SK-N-SH (cell line): ENCODE measurements around the gene QSOX2. TPM values are rescaled to one million over a fixed set of nuclear protein-coding genes. Genes with fewer than 3 reads are reported as not detected.

Experiments
- CTCF ChIA-PET: fragments of 300-600, 350-600 bp; formaldehyde crosslinking; extraction: SDS; loops from one replicate; lab custom pipeline; 2021; lab: Yijun Ruan, JAX
- POLR2A ChIA-PET: fragments of 350-600 bp; sonication (Branson Sonifier 250); formaldehyde crosslinking; extraction: SDS; loops from one replicate; lab custom pipeline; 2020; ENCODE audit warnings: antibody characterized with exemption, inconsistent platforms; lab: Yijun Ruan, JAX
- DNase-seq: peaks from one replicate; pipeline ENCODE4 v3.0.0; 2012
- H2AFZ ChIP-seq: fragments of 200-600 bp; sonication (generic); 2 replicates; pipeline ENCODE4 v1.8.1; 2016; ENCODE audit warnings: antibody characterized with exemption, mild to moderate bottlenecking, low read depth
- H3F3A ChIP-seq: fragments of 200-600 bp; sonication (generic); replicated peaks from 2 replicates; pipeline ENCODE3; 2016; ENCODE audit warnings: antibody characterized with exemption, mild to moderate bottlenecking; ENCODE audit not compliant: insufficient read depth
- H3K27ac ChIP-seq, 2 experiments: fragments of 200-500 bp in 1 of 2; fragments of 200-600 bp in 1 of 2; sonication (Bioruptor generic) in 1 of 2; sonication (generic), shearing (Covaris generic) in 1 of 2; 2 replicates each; pipeline versions ENCODE4 v1.5.1 to v1.6.1; 2014 to 2016; ENCODE audit warnings: low read depth in 2 of 2, inconsistent platforms in 1 of 2, low read length in 1 of 2, mild to moderate bottlenecking in 1 of 2, mixed read lengths in 1 of 2
- H3K27me3 ChIP-seq: fragments of 200-600 bp; sonication (generic), shearing (Covaris generic); 2 replicates; pipeline ENCODE4 v1.6.1; 2016; ENCODE audit warnings: mixed run types; ENCODE audit not compliant: insufficient read depth
- H3K36me3 ChIP-seq, 2 experiments: fragments of 200-500 bp in 1 of 2; fragments of 200-600 bp in 1 of 2; sonication (Bioruptor generic) in 1 of 2; sonication (generic) in 1 of 2; replicated peaks in 1 of 2; 2 replicates each; pipeline versions ENCODE3 to v1.5.1; 2014 to 2016; ENCODE audit warnings: low read length in 1 of 2, mild to moderate bottlenecking in 1 of 2; ENCODE audit not compliant: insufficient read depth in 2 of 2, control insufficient read depth in 1 of 2
- H3K4me1 ChIP-seq, 2 experiments: fragments of 200-500 bp in 1 of 2; fragments of 200-600 bp in 1 of 2; sonication (Bioruptor generic) in 1 of 2; sonication (generic), shearing (Covaris generic) in 1 of 2; 2 replicates each; pipeline versions ENCODE4 v1.5.1 to v1.6.1; 2014 to 2016; ENCODE audit warnings: low read depth in 1 of 2, low read length in 1 of 2, mixed run types in 1 of 2; ENCODE audit not compliant: insufficient read depth in 2 of 2, control insufficient read depth in 1 of 2
- H3K4me2 ChIP-seq: fragments of 200-600 bp; sonication (generic), shearing (Covaris generic); 2 replicates; pipeline ENCODE4 v1.6.1; 2017; ENCODE audit warnings: mixed run types
- H3K4me3 ChIP-seq, 2 experiments: fragments of 200-500 bp in 1 of 2; fragments of 200-600 bp in 1 of 2; sonication (Bioruptor generic) in 1 of 2; sonication (generic), shearing (Covaris generic) in 1 of 2; 2 replicates each; pipeline versions ENCODE4 v1.5.1 to v1.8.1; 2014 to 2016; ENCODE audit warnings: low read depth in 2 of 2, inconsistent platforms in 1 of 2, low read length in 1 of 2, mild to moderate bottlenecking in 1 of 2, mixed read lengths in 1 of 2, moderate library complexity in 1 of 2
- H3K79me2 ChIP-seq: fragments of 200-600 bp; sonication (generic); 2 replicates; pipeline ENCODE4 v1.8.1; 2017; ENCODE audit warnings: mild to moderate bottlenecking; ENCODE audit not compliant: insufficient read depth
- H3K9ac ChIP-seq: fragments of 200-600 bp; sonication (generic); 2 replicates; pipeline ENCODE4 v1.6.1; 2017; ENCODE audit warnings: mixed run types
- H3K9me2 ChIP-seq: fragments of 200-600 bp; sonication (generic); 2 replicates; pipeline ENCODE4 v1.6.1; 2017; ENCODE audit warnings: mixed run types
- H3K9me3 ChIP-seq: fragments of 200-600 bp; sonication (generic); 2 replicates; pipeline ENCODE4 v1.6.1; 2017; ENCODE audit warnings: mixed run types, mild to moderate bottlenecking, moderate library complexity
- H4K20me1 ChIP-seq: fragments of 200-600 bp; sonication (generic); 2 replicates; pipeline ENCODE4 v1.6.1; 2017; ENCODE audit warnings: mild to moderate bottlenecking, mixed run types; ENCODE audit not compliant: insufficient read depth
- CHD2 ChIP-seq: fragments of 150-350 bp; IDR thresholded peaks from 2 replicates; pipeline ENCODE4 v1.6.1; 2018; ENCODE audit warnings: low read length; ENCODE audit not compliant: partially characterized antibody
- ELF1 ChIP-seq: IDR thresholded peaks from 2 replicates; pipeline ENCODE4 v1.4.0; 2012
- EZH2phosphoT487 ChIP-seq: fragments of 200-600 bp; sonication (generic); IDR thresholded peaks from 2 replicates; pipeline ENCODE4 v1.6.1; 2017; ENCODE audit warnings: low read depth, mixed run types, mild to moderate bottlenecking, antibody characterized with exemption, moderate library complexity, borderline replicate concordance
- NRF1 ChIP-seq: IDR thresholded peaks from 2 replicates; pipeline ENCODE4 v1.6.1; 2012; ENCODE audit warnings: low read depth, mild to moderate bottlenecking, low read length
- RAD21 ChIP-seq: IDR thresholded peaks from 2 replicates; pipeline ENCODE4 v1.6.1; 2012; ENCODE audit warnings: mild to moderate bottlenecking, low read length
- RFX5 ChIP-seq: IDR thresholded peaks from 2 replicates; pipeline ENCODE4 v1.6.1; 2012; ENCODE audit warnings: mild to moderate bottlenecking, improper control_type of control experiment, low read length
- TAF1 ChIP-seq: IDR thresholded peaks from 2 replicates; pipeline ENCODE4 v1.6.1; 2012; ENCODE audit warnings: low read depth, mild to moderate bottlenecking, low read length, moderate library complexity, borderline replicate concordance
- YY1 ChIP-seq: IDR thresholded peaks from 2 replicates; pipeline ENCODE4 v1.4.0; 2012; ENCODE audit warnings: low read depth, mild to moderate bottlenecking
- WGBS: methylation state at CpG from one replicate; pipeline ENCODE4 v1.1.6; 2017; ENCODE audit warnings: low lambda C conversion rate; 5-methylcytosine and 5-hydroxymethylcytosine counted together
- polyA plus RNA-seq, 3 experiments: library from polyadenylated mRNA; depleted of rRNA; stranded (reverse); fragments of >200 nt; gene quantifications; 2 replicates each; pipeline ENCODE4 v1.2.3, GENCODE V29; 2012
- TF ChIP-seq, protein P1 (sequence below): IDR thresholded peaks from 2 replicates; pipeline ENCODE4 v1.4.0; 2012; ENCODE audit warnings: low read depth, borderline replicate concordance
- TF ChIP-seq, protein P2 (sequence below): fragments of 150-350 bp; IDR thresholded peaks from 2 replicates; pipeline ENCODE4 v1.6.1; 2017; ENCODE audit warnings: antibody characterized with exemption, low read length, low read depth, borderline replicate concordance

QSOX2 gene
- polyA plus RNA-seq, 1 of the 3 experiments (the other 2 are of a cell fraction): 26.6 TPM

DNA sequence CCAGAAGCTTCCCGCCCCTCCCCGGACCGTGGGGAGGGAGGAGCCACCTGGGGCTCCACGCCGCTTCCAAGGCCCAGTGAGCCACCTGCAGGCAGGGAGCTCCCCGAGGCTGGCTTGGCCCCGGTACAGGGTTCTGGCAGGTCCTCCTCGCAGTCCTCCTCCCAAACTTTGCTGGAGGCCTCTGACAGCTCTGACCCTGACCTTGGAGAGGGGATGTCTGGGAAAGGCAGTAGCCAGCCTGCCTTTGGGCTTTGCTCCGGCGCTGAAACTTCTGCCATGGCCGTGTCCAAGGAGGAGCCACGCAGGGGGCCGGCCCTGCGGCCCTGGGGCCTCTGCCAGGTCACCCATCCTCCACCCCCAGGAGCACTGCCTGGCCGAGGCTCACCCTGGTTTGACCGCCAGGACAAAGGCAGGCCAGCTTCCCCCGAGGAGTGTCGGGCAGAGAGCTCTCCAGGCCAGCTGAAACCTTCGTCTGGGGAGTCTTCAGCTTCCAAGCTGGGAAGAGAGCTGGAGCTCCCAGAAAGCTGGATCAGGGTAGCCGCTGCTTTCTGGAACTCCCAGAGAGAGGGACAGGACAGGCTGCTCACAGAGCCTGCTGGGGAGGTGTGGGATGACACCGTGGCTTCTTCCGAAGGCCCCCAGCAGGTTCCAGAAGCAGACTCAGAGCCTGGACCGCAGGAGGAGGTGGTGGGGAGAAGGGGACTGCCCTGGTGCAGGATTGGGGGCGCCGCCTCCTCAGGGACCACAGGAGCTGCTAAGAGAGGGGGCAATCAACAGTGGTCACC is 9.0 kb upstream of the QSOX2 start:
- H3K36me3 ChIP-seq: no peaks in the 10 kb centered on the region
- no peak for DNase-seq
- H4K20me1 ChIP-seq: no peaks in the 10 kb centered on the region
- H2AFZ ChIP-seq: no peak overlapping the region
- H3K4me2 ChIP-seq: no peak overlapping the region
- no peaks in the 10 kb centered on the region; a peak in 1 of 4 replicates for H3K4me1 ChIP-seq
- H3K9me3 ChIP-seq: no peaks in the 10 kb centered on the region
- no peak overlapping the region for H3K9ac ChIP-seq
- no peak for TF ChIP-seq ELF1
- no peak for TF ChIP-seq TAF1
- TF ChIP-seq, protein P1, sequence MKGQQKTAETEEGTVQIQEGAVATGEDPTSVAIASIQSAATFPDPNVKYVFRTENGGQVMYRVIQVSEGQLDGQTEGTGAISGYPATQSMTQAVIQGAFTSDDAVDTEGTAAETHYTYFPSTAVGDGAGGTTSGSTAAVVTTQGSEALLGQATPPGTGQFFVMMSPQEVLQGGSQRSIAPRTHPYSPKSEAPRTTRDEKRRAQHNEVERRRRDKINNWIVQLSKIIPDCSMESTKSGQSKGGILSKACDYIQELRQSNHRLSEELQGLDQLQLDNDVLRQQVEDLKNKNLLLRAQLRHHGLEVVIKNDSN: no peak
- TF ChIP-seq YY1: no peak
- TF ChIP-seq EZH2phosphoT487: no peak
- no peak for TF ChIP-seq RFX5
- no peak for TF ChIP-seq NRF1
- no peak for TF ChIP-seq RAD21
- H3K27me3 ChIP-seq: no peaks in the 10 kb centered on the region
- ChIA-PET POLR2A (interaction anchor here (0.9 kb wide), 1 partner anchor 13 kb away, joined by 3 read pairs; no protein-coding TSS in a partner anchor), CTCF (no interaction called here)
- WGBS: 88% methylated on average over 8 of the region's 25 CpGs
- H3K4me3 ChIP-seq: no peak overlapping the region
- no peaks in the 10 kb centered on the region for H3F3A ChIP-seq
- no peaks in the 10 kb centered on the region for H3K9me2 ChIP-seq
- no peaks in the 10 kb centered on the region for H3K79me2 ChIP-seq
- no peak overlapping the region for H3K27ac ChIP-seq

DNA sequence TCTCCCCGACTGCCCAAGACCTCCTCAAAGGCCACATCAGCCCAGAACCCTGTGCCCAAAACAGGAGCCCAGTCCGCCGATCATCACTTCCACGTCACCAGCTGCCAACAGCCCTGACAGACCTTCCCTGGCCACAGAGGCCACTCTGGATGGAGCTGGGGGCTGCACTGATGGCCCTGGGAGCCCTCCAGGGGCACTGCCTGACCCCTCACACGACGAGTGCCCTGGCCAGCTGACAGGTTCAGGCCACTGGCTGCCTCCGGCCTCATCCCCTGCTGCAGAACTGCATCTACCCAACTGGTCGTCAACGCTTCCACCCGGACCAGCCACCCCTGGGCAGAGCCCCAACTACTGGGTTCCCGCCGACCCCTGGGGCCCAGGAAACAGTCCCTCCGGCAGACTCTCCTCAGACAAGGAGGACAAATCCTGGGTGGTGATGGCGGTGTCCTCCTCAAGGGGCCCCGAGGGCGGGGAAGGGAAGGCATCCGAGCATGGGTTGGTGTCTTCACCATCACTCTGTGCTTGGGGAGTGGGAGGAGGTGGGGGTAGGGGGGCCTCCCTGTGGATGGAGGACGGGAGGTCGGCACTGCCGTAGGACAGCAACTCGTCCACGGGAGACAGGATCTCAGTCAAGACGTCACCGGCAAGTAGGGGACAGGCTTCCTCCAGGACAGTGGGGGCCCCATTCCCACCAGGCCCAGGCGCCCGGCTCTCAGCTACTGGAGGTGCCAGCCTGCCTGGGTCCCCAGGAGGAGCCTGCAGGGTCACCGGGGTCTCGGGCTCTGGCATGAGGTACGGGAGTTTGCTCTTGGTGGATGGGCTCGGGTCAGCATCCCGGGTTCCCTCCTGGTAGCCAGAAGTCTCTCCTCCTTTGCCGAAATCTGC is 7.9 kb upstream of the QSOX2 start:
- no peaks in the 10 kb centered on the region for H3K9me3 ChIP-seq
- no peak overlapping the region for H2AFZ ChIP-seq
- ChIA-PET CTCF (no interaction called here), POLR2A (interaction anchor here (0.9 kb wide), 1 partner anchor 14 kb away, joined by 3 read pairs; no protein-coding TSS in a partner anchor)
- H3K27me3 ChIP-seq: no peaks in the 10 kb centered on the region
- H4K20me1 ChIP-seq: no peaks in the 10 kb centered on the region
- DNase-seq: no peak
- H3K36me3 ChIP-seq: no peaks in the 10 kb centered on the region
- no peak overlapping the region for H3K27ac ChIP-seq
- H3K79me2 ChIP-seq: no peaks in the 10 kb centered on the region
- TF ChIP-seq, protein P2, sequence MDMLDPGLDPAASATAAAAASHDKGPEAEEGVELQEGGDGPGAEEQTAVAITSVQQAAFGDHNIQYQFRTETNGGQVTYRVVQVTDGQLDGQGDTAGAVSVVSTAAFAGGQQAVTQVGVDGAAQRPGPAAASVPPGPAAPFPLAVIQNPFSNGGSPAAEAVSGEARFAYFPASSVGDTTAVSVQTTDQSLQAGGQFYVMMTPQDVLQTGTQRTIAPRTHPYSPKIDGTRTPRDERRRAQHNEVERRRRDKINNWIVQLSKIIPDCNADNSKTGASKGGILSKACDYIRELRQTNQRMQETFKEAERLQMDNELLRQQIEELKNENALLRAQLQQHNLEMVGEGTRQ: no peak
- TF ChIP-seq CHD2 (no peak), ELF1 (no peak), EZH2phosphoT487 (no peak)
- no peaks in the 10 kb centered on the region for H3F3A ChIP-seq
- no peak overlapping the region for H3K9ac ChIP-seq
- H3K4me1 ChIP-seq: peaks cover 0 to 4% of the 10 kb centered on the region in 2 experiments; a peak in 1 of 4 replicates
- no peaks in the 10 kb centered on the region for H3K9me2 ChIP-seq
- no peak overlapping the region for H3K4me3 ChIP-seq
- H3K4me2 ChIP-seq: no peak overlapping the region
- WGBS: 75% methylated on average over 16 of the region's 32 CpGs
